GM21526 (cell line): ENCODE measurements around the gene COX14.
"Not testable (repeated sequence)": the region's sequence is repeated elsewhere in the genome, so short reads cannot be mapped to it uniquely, and the experiment has no call there.

Experiments
- ATAC-seq: cut with Tn5 transposase; IDR thresholded peaks from one replicate; pipeline ENCODE4 v1.9.1; 2021; ENCODE audit warnings: moderate library complexity; ENCODE audit not compliant: unreplicated experiment, low FRiP score

COX14 gene

DNA sequence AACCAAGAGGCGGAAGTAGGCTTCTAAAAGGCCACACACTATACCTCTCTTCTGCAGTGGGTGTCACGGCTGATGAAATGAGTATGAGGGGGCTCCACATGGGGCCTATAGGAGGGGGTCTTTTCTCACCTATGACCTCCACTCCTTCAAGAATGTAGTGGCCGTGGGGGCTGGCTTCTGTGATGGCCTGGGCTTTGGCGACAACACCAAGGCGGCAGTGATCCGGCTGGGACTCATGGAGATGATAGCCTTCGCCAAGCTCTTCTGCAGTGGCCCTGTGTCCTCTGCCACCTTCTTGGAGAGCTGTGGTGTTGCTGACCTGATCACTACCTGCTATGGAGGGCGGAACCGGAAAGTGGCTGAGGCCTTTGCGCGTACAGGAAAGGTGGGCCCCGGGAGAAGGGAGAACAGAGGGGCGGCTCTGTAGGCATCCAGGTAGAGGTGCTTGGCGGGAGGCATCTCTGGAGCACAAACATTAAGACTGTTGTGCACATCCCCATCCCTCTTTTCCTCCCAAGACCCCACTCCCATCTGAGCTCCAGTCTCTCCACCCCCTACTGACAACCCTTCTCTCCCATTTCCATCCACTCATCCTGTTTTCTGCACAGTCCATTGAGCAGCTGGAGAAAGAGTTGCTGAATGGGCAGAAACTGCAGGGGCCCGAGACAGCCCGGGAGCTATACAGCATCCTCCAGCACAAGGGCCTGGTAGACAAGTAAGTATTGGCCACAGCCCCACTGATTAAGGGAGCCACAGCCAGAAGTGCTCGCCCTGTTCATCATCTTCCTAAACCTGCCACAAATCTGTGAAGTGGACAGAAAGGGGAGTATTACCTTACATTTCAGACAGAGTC, 4.4 kb upstream of the COX14 start:
- ATAC-seq: no peak

DNA sequence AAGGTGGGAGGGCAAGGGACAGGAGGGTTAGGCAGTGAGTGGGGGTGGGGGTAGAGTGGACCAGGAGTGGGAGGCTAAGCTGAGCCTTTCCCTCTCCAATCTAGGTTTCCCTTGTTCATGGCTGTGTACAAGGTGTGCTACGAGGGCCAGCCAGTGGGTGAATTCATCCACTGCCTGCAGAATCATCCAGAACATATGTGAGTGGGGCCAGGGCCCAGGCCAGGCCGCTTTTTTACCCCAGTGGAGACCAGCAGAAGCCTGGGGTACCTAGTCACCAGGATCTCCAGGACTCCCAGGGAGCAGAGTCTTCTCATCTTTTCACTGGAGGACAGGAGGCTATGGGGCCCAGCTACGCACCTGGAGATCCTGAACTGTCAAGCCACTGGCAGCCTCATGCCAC, 2.7 kb upstream of the COX14 start:
- no peak for ATAC-seq

DNA sequence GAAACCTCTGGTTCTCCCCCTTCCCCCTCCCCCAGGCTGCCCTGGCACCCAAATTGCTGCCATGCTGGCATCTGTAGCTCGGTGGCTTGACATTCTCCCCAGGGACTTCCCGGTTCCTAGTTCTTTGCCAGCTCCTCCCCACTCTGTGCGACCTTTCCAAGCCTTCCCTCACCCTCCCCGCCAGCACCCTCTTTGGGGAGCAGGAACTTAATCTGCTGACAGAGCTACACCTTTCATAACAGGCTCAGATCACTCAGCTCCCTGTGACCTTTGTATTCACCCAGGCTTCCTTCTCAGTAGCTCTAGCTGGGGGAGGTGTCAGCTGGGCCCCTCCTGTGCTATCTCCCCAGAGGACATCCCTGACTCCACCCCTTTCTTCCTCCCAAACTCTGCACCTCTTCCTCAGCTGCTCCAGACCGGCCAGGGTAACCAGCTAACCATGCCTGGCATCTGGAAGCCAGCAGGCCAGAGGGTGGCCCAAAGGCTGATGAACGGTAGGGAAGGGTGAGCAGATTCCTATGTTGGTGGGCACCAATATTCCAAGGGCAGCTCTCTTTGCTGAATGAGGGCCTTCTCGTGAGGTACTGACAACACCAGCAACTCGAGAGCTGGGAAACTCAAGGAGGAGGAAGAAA, 1.8 kb upstream of the COX14 start:
- no peak for ATAC-seq

DNA sequence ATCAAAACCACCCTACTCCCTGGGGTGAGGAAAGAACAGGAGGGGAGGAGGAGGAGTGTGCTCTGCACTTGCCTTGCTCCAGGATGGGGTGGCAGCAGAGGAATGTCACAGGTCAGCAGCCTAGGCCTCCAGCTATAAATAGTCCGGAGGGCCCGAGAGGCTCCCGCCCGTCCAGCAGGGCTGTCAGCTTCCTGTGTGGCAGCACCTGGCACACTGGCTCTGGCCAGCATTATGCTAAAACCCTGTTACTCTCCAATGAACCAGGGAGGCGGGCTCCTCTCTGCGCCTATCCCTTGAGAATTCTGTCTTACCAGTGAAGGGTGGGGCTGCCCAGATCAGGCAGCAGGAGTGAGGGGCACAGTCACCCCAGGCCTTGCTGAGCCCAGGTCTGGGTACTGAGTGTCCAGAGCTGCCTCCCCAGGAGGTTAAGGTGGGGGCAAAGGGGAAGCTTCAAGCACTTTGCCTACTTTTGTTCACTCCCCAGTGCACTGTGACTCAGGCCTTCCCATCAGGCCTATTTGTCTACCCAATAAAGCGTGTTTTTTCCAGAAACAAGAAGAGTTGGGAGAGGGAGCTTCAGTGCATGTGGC, 1.2 kb upstream of the COX14 start:
- no peak for ATAC-seq

DNA sequence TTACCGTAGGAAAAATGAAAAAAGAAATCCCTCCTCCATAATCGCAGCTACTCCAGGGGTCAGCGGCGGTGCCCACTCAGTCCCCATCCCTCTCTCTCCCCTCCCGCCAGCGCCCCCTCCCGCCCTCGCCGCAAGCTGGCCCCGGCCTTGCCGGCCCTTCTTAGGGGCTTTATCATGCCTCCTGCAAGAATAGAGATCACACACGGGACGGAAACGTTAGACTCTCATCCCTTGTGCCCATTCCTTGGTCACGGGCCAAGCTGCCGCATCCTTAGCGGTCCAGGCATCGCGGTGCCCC, 692 bp upstream of the COX14 start:
- no peak for ATAC-seq

DNA sequence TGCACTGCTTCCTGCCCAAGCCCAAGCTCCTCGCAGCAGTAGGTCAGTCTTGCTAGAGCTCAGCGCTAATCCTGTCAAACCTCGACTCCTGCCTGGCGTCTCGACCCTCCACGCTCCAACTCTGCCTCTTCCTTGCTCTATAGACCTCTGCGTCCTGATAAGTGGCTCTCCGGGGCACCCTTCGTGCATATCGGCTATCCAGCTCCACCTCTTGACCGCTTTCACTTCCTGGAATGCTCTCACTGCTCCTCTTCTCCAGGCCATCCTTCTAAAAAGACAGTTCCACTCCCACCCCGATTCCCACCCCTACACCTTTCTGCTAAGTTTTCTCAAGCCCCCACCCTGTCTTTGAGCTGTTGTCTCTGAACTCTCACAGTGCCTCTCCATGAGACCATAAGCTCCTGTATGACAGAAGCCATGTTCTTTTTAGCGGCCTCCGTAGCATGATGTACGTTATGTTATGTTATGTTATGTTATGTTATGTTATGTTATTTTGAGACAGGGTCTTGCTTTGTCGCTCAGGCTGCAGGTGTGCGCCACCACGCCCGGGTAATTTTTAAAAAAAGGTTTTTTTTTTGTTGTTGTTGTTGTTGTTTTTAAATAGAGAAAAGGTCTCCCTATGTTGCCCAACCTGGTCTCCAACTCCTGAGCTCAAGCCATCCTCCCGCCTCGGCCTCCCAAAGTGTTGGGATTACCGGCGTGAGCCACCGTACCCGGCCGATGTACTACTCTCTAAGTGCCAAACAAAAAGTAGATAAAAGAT, 601 bp downstream of the COX14 start:
- no peak for ATAC-seq

DNA sequence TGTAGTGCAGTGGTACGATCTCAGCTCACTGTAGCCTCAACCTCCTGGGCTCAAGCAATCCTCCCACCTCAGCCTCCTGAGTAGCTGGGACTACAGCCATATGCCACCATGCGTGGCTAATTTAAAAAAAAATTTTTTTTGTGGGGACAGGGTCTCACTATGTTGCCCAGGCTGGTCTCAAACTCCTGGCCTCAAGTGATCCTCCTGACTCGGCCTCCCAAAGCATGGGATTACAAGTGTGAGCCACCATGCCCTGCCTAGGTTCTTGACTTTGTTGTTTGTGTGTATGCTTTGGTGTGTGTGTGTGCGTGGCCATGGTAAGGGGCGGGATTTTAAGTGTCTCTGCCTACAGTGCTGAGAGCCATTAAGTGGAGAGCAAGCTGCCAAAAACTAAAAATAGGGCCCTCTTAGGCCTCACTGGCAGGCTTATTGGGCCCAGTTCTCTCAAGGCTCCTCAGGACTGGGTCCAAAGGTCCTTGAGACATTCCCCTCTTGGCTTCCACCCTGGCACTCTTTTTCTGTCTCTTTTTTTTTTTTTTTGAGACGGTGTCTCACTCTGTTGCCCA, 5.1 kb downstream of the COX14 start:
- no peak for ATAC-seq

DNA sequence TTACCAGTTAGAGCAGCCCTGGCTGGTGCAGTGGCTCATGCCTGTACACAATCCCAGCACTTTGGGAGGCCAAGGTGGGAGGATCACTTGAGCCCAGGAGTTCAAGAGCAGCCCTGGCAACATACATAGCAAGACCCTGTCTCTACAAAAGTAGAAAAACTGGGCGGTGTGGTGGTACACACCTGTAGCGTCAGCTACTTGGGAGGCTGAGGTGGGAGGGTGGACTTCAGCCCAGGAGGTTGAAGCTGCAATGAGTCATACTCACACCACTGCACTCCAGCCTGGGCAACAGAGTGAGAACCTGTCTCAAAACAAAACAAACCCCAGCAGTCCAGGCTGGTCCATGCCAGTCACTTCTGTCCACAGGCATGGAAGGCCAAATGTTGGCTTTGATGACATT, 7.4 kb downstream of the COX14 start:
- ATAC-seq: no peak

DNA sequence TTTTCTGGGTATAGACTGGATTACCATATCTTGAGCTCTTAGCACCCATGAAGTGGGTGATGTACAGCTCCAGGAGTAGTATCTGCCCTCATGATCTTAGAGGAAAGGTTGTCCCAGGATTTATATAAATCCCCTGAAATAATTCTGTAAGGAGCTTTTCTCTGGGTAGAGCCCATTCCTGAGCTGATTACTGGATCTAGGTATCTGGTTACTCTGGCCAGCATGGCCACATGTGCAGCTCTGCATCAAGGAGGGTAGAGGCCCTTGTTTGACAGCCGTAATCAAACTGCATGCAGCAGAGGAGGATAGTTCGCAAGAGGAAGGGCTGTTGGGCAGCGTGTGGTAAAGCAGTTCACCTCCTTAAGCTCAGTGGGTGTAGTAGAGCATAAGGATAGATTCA, 8.5 kb downstream of the COX14 start:
- no peak for ATAC-seq

DNA sequence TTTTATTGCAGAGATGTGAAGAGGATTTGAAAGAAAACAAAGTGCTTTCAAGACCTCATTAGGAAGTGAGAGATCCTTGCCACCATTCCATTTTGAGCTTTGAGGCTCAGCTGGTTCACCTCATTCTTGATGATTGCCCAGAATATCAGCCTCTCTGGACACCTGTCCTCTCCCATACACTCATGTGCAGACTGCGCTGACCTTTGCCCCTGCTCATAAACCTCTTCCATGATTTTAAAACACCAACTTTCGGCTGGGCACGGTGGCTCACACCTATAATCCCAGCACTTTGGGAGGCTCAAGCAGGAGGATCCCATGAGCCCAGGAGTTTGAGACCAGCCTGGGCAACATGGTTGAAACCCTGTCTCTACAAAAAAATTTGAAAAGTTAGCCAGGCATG, 8.9 kb downstream of the COX14 start:
- no peak for ATAC-seq

DNA sequence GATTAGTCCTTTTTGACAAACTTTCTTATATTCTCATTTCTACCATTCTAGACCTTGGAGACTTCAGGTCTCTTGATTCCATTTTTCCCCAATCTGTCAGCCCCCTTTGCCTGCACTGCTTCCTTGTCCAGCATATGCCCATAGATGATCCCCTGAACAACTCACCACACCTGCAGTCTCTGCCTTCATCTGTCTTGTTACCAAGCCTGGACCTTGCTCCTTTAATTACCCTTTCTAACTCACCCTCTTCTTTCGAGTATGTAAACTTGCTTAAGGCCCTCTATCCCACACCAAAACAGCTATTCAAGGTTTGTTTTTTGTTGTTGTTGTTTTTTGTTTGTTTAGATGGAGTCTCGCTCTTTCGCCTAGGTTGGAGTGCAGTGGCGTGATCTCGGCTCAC, 9.6 kb downstream of the COX14 start:
- ATAC-seq: no peak

DNA sequence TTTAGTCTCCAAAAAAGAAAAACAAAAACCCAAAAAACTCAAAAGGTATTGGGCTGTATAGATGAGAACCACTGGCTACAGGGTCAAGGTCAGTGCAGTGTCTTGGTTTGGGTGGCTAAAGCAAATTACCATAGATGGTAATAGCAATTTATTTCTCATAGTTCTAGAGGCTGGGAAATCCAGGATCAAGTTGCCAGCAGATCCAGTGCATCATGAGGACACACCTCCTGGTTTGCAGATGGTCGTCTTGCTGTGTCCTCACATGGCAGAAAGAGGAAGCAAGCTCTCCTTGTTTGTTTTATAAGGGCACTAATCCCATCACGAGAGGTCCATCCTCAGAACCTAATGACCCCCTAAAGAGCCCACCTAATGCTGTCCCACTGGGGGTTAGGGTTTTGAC, 11.2 kb downstream of the COX14 start:
- ATAC-seq: no peak

DNA sequence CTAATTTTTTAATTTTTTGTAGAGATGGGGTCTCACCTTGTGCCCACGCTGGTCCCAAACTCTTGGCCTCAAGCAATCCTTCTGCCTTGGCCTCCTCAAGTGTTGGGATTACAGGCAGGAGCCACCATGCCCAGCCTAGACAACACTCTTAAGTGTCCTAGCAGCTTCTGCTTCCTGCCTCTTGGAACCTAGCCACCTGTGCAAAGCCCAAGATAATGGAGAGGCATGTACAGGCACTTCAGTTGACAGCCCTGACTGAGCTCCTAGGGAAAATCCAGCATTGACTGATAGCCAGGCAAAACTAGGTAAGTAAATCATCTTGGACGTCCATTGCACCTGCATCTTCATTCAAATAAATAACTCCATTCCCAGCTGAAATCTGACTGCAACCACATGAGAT, 15.5 kb downstream of the COX14 start:
- ATAC-seq: no peak

DNA sequence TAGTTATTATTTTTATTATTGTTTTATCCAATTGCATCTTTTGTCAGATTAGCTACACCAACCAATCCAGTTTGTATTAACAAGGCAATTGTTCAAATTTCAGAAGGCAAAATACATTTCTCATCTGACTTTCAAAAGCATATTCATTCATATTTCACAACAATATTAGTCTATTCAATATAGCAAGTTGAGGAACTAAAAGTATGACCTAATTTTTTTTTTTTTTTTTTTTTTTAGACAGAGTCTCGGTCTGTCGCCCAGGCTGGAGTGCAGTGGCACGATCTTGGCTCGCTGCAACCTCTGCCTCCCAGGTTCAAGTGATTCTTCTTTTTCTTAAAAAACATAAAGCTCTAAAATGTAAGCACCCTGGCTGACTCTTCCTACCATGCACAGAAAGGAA, 17.3 kb downstream of the COX14 start:
- ATAC-seq: no peak

DNA sequence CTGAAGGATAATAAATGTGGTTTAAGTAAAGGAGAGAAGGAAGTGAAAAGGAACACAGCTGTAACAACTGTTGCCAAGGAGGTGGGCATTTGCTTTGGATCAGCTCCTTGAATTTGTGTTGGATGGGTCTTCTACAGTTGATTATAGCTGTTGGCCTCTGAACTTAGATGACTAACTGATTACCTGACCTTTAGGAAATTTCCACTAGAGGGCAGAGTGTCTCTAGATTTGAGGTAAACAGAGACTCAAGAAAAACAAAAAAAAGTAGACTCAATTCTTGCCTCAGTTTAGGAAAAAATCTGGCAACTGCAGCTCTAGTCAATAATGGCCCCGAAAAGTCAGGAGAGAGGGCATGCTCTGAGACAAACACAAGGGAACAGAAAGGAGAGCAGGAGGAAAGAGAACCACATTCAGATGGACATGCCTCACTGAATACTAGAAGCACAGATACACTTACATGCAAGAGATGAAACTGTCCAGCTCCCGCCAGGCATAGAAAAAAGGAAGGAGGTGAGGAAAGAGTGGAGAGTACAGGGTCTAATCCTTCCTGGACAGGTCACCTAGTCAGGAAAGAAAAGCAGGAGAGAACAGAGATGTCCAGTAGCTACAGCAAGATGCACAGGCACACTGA, 20.6 kb downstream of the COX14 start:
- no peak for ATAC-seq

DNA sequence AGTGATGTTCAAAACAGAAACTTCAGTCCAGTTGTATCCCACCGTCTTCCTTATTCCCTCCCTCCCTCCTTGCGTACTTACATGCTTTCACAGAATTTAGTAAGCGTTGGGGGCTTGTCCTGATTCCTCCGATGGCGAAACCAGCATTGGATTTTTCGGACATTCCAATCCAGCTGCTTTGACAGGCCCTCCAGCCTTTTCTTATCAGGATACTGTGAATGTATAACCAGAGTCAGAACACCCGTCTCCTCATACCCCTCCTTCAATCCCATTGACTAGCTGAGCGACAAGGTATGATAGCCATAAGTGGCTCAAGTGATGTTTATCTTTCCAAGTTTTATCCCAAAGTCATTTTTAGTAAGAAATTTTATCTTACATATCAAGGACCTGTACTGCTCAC, 31.0 kb downstream of the COX14 start:
- no peak for ATAC-seq

DNA sequence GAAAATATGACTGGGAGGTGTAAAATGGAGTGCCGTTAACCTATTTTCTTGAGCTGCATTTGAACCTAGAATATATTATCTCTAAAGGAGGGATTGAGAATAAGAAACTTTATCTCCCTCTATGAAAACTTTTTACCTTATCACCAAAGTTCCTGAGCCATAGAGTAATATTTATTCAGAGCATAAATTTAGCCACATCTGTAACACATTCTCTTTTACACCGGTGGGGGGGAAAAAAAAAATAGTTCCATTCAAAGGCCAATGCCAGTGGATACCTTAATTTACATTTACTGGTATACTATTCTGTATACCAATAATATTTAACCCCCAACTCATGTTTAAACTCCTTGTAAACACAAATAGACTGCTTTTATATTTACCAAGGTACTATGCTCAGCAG, 33.4 kb downstream of the COX14 start:
- ATAC-seq: no peak

DNA sequence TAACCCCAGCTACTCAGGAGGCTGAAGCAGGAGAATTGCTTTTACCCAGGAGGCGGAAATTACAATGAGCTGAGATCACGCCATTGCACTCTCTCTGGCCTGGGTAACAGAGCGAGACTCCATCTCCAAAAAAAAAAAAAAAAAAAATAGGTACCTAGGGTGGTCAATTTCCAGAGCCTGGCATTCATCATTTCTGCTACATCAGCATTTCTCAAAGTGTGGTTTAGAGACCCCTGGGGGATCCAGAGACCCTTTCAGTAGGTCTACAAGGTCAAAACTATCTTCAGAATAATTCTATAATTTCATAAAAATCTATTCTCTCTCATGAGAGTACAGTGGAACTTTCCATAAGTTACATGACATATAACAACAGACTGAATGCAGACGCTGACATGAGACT, 35.2 kb downstream of the COX14 start:
- ATAC-seq: no peak

DNA sequence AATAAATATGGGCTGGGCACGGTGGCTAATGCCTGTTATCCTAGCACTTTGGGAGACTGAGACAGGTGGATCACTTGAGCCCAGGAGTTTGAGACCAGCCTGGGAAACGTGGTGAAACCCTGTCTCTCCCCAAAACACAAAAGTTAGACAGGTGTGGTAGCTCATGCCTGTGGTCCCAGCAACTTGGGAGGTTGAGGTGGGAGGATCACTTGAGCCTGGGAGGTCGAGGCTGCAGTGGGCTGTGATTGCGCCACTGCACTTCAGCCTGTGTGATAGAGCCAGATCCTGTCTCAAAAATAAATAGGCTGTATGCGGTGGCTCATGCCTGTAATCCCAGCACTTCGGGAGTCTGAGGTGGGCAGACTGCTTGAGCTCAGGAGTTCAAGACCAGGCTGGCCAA, 36.0 kb downstream of the COX14 start:
- not testable (repeated sequence) for ATAC-seq

DNA sequence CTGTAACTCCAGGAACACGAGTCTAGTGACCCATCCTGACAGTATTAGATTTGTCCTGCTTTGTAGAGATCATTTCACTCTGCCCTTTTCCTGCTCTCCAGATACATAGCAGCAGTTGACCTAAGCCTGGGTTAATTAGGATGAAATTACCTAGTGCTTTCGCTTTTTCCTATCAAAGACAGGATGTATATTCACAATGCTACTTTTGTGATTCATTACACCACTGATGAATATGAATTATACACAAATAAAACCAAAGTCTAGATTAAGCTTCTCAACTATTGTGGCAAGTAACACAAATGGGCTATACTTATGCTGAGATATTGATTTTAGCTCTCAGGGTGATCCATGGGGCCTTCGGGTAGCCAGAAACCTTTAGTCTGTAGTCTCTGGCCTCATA, 37.3 kb downstream of the COX14 start:
- ATAC-seq: no peak
